SK-N-SH (cell line): ENCODE data around the gene TMSB15A.
"Not testable (repeated sequence)": the region's sequence is repeated elsewhere in the genome, so short reads cannot be mapped to it uniquely, and the experiment has no call there.

Experiments
- EZH2phosphoT487 ChIP-seq: fragments of 200-600 bp; sonication (generic); IDR thresholded peaks from 2 replicates; pipeline ENCODE4 v1.6.1; 2017; ENCODE audit warnings: low read depth, mixed run types, mild to moderate bottlenecking, antibody characterized with exemption, moderate library complexity, borderline replicate concordance
- FOSL2 ChIP-seq: IDR thresholded peaks from 2 replicates; pipeline ENCODE4 v1.4.0; 2012; ENCODE audit warnings: low read depth, mild to moderate bottlenecking, moderate library complexity, borderline replicate concordance
- JUND ChIP-seq: IDR thresholded peaks from 2 replicates; pipeline ENCODE4 v1.4.0; 2012
- MAX ChIP-seq: IDR thresholded peaks from 2 replicates; pipeline ENCODE4 v1.4.0; 2012; ENCODE audit warnings: low read depth
- MXI1 ChIP-seq: IDR thresholded peaks from 2 replicates; pipeline ENCODE4 v1.6.1; 2012; ENCODE audit warnings: mild to moderate bottlenecking, low read depth, low read length, improper control_type of control experiment
- POLR2AphosphoS5 ChIP-seq: IDR thresholded peaks from 2 replicates; pipeline ENCODE4 v1.6.1; 2012; ENCODE audit warnings: low read depth, low read length
- SIN3A ChIP-seq: IDR thresholded peaks from 2 replicates; pipeline ENCODE4 v1.6.1; 2012; ENCODE audit warnings: low read depth, mild to moderate bottlenecking, low read length, moderate library complexity, borderline replicate concordance
- SMC3 ChIP-seq: IDR thresholded peaks from 2 replicates; pipeline ENCODE4 v1.6.1; 2012; ENCODE audit warnings: low read depth, low read length, improper control_type of control experiment
- TEAD4 ChIP-seq: IDR thresholded peaks from 2 replicates; pipeline ENCODE4 v1.4.0; 2012; ENCODE audit warnings: mild to moderate bottlenecking, borderline replicate concordance; ENCODE audit not compliant: insufficient read depth
- YY1 ChIP-seq: IDR thresholded peaks from 2 replicates; pipeline ENCODE4 v1.4.0; 2012; ENCODE audit warnings: low read depth, mild to moderate bottlenecking
- ZBTB33 ChIP-seq: IDR thresholded peaks from 2 replicates; pipeline ENCODE4 v1.4.0; 2012; ENCODE audit warnings: low read depth, borderline replicate concordance
- TF ChIP-seq, protein P1 (sequence below): fragments of 200-600 bp; sonication (generic); IDR thresholded peaks from 2 replicates; pipeline ENCODE4 v1.6.1; 2017; ENCODE audit warnings: antibody characterized with exemption, mild to moderate bottlenecking, moderate library complexity
- TF ChIP-seq, protein P2 (sequence below): fragments of 150-350 bp; IDR thresholded peaks from 2 replicates; pipeline ENCODE4 v1.6.1; 2016; ENCODE audit warnings: mild to moderate bottlenecking, low read depth, low read length

DNA sequence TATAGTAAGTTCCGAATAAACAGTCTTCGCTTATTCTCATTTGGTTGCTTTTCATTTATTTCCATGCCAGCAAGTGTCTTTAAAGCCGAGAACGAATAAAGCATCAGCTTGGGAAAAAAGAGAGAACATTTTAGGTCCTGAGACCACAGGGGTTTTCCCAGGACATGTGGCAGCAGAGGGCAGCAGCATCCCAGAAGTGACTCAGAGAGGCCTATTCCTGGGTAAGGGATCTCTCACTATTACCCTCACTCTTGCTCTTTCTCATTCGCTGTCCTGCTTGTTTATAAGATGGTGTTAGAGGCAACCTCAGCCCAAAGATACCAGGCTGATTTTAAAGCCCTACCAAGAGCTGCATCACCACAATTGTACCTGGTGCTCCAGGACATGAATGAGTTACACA is 37.8 kb downstream of the TMSB15A start:
- TF ChIP-seq SIN3A, POLR2AphosphoS5, TEAD4, FOSL2, MAX, ZBTB33, YY1, SMC3, MXI1, EZH2phosphoT487, JUND: not testable (repeated sequence)
- TF ChIP-seq, protein P1, sequence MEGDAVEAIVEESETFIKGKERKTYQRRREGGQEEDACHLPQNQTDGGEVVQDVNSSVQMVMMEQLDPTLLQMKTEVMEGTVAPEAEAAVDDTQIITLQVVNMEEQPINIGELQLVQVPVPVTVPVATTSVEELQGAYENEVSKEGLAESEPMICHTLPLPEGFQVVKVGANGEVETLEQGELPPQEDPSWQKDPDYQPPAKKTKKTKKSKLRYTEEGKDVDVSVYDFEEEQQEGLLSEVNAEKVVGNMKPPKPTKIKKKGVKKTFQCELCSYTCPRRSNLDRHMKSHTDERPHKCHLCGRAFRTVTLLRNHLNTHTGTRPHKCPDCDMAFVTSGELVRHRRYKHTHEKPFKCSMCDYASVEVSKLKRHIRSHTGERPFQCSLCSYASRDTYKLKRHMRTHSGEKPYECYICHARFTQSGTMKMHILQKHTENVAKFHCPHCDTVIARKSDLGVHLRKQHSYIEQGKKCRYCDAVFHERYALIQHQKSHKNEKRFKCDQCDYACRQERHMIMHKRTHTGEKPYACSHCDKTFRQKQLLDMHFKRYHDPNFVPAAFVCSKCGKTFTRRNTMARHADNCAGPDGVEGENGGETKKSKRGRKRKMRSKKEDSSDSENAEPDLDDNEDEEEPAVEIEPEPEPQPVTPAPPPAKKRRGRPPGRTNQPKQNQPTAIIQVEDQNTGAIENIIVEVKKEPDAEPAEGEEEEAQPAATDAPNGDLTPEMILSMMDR: not testable (repeated sequence)
- TF ChIP-seq, protein P2, sequence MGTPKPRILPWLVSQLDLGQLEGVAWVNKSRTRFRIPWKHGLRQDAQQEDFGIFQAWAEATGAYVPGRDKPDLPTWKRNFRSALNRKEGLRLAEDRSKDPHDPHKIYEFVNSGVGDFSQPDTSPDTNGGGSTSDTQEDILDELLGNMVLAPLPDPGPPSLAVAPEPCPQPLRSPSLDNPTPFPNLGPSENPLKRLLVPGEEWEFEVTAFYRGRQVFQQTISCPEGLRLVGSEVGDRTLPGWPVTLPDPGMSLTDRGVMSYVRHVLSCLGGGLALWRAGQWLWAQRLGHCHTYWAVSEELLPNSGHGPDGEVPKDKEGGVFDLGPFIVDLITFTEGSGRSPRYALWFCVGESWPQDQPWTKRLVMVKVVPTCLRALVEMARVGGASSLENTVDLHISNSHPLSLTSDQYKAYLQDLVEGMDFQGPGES: not testable (repeated sequence)
